ENCODE data around the gene MLPH. TPM values are rescaled to one million over a fixed set of nuclear protein-coding genes. Genes with fewer than 3 reads are reported as not detected.
A peak's percentile ranks its signal among the peaks of the same experiment; 100 is the strongest.

The MLPH gene
- total and polyA plus RNA-seq, 4 donors = 71.0 to 295 (median 192) TPM

GRCh38 chr2:237556773-237557632, 70.0 kb downstream of the MLPH start:
- H3K36me3 ChIP-seq (ENCODE audit: control insufficient read depth in 4 of 4, insufficient read depth in 4 of 4, low read length in 4 of 4) = peaks cover 0 to 12% (median 0%) of the 10 kb centered on the region in 4 donors
- H3K4me3 ChIP-seq = no peak overlapping the region
- DNase-seq (no peak), ATAC-seq (ENCODE audit: insufficient read depth, low FRiP score) (no peak)
- no peak for TF ChIP-seq CTCF (IDR thresholded peaks at IDR 0.05; ENCODE audit: control extremely low read depth, extremely low read depth)
- H3K27me3 ChIP-seq (ENCODE audit: control insufficient read depth in 3 of 3, insufficient read depth in 3 of 3, low read length in 2 of 3) = peaks cover 0 to 2% (median 0%) of the 10 kb centered on the region in 3 donors
- 63 to 66% methylated on average over 11 of the region's 11 CpGs for WGBS, 2 donors
- H3K9me3 ChIP-seq (ENCODE audit: control insufficient read depth in 4 of 4, insufficient read depth in 3 of 4, low read length in 3 of 4) = peaks cover 0 to 7% (median under 1%) of the 10 kb centered on the region in 4 donors
- peaks cover 0 to 8% (median 0%) of the 10 kb centered on the region in 5 donors for H3K4me1 ChIP-seq (ENCODE audit: control insufficient read depth in 5 of 5, insufficient read depth in 5 of 5, low read length in 5 of 5)
- no peak overlapping the region for H3K27ac ChIP-seq (ENCODE audit: low read depth in 1 of 2, low read length in 1 of 2)
- H3K9ac ChIP-seq (ENCODE audit: insufficient read depth in 1 of 2, low read length in 2 of 2) = no peak overlapping the region

- DNase-seq (no peak), ATAC-seq (ENCODE audit: insufficient read depth, low FRiP score) (no peak)
- Histone ChIP-seq H3K4me3 (no peak overlapping the region), H3K36me3 (ENCODE audit: control insufficient read depth in 4 of 4, insufficient read depth in 4 of 4, low read length in 4 of 4) (peaks cover 0 to 12% (median 0%) of the 10 kb centered on the region in 4 donors), H3K9ac (ENCODE audit: insufficient read depth in 1 of 2, low read length in 2 of 2) (no peak overlapping the region), H3K27me3 (ENCODE audit: control insufficient read depth in 3 of 3, insufficient read depth in 3 of 3, low read length in 2 of 3) (peaks cover 0 to 2% (median 0%) of the 10 kb centered on the region in 3 donors), H3K9me3 (ENCODE audit: control insufficient read depth in 4 of 4, insufficient read depth in 3 of 4, low read length in 3 of 4) (peaks cover 0 to 7% (median under 1%) of the 10 kb centered on the region in 4 donors), H3K4me1 (ENCODE audit: control insufficient read depth in 5 of 5, insufficient read depth in 5 of 5, low read length in 5 of 5) (peaks cover 0 to 8% (median 0%) of the 10 kb centered on the region in 5 donors), H3K27ac (ENCODE audit: low read depth in 1 of 2, low read length in 1 of 2) (no peak overlapping the region)
- TF ChIP-seq CTCF (IDR thresholded peaks at IDR 0.05; ENCODE audit: control extremely low read depth, extremely low read depth) = no peak
- WGBS, 2 donors = 67 to 69% methylated on average over 4 of the region's 4 CpGs
Measured at GRCh38 chr2:237557633-237558015, 70.6 kb downstream of the MLPH start.

GRCh38 chr2:237558961-237559641, 72.0 kb downstream of the MLPH start:
- no peak for ATAC-seq (ENCODE audit: insufficient read depth, low FRiP score)
- Histone ChIP-seq H3K36me3 (ENCODE audit: control insufficient read depth in 4 of 4, insufficient read depth in 4 of 4, low read length in 4 of 4) (peaks cover 0 to 6% (median 0%) of the 10 kb centered on the region in 4 donors), H3K4me1 (ENCODE audit: control insufficient read depth in 5 of 5, insufficient read depth in 5 of 5, low read length in 5 of 5) (peaks cover 0 to 8% (median 0%) of the 10 kb centered on the region in 5 donors), H3K9me3 (ENCODE audit: control insufficient read depth in 4 of 4, insufficient read depth in 3 of 4, low read length in 3 of 4) (peaks cover 0 to 7% (median under 1%) of the 10 kb centered on the region in 4 donors), H3K9ac (ENCODE audit: insufficient read depth in 1 of 2, low read length in 2 of 2) (no peak overlapping the region), H3K27ac (ENCODE audit: low read depth in 1 of 2, low read length in 1 of 2) (peak overlapping the region in 1 of 2 donors; percentile 17), H3K27me3 (ENCODE audit: control insufficient read depth in 3 of 3, insufficient read depth in 3 of 3, low read length in 2 of 3) (peaks cover 0 to 2% (median 2%) of the 10 kb centered on the region in 3 donors), H3K4me3 (no peak overlapping the region)
- peak; percentile 43 to 70 (median 44) for DNase-seq
- 55 to 73% methylated on average over 22 of the region's 22 CpGs for WGBS, 2 donors
- no peak for TF ChIP-seq CTCF (IDR thresholded peaks at IDR 0.05; ENCODE audit: control extremely low read depth, extremely low read depth)

Data from lung (tissue), 12 donors.